Raji (cell line): Measurements from ENCODE around the gene TMEM258.

Source experiments
- POLR2A ChIP-seq: IDR thresholded peaks from 2 replicates; pipeline ENCODE4 v1.6.1; 2011; ENCODE audit warnings: low read depth, low read length, control low read depth; ENCODE audit not compliant: insufficient read depth

TMEM258 gene

GRCh38 chr11:61776561-61777075 is 15.8 kb downstream of the TMEM258 start:
- TF ChIP-seq POLR2A: no peak

DNA sequence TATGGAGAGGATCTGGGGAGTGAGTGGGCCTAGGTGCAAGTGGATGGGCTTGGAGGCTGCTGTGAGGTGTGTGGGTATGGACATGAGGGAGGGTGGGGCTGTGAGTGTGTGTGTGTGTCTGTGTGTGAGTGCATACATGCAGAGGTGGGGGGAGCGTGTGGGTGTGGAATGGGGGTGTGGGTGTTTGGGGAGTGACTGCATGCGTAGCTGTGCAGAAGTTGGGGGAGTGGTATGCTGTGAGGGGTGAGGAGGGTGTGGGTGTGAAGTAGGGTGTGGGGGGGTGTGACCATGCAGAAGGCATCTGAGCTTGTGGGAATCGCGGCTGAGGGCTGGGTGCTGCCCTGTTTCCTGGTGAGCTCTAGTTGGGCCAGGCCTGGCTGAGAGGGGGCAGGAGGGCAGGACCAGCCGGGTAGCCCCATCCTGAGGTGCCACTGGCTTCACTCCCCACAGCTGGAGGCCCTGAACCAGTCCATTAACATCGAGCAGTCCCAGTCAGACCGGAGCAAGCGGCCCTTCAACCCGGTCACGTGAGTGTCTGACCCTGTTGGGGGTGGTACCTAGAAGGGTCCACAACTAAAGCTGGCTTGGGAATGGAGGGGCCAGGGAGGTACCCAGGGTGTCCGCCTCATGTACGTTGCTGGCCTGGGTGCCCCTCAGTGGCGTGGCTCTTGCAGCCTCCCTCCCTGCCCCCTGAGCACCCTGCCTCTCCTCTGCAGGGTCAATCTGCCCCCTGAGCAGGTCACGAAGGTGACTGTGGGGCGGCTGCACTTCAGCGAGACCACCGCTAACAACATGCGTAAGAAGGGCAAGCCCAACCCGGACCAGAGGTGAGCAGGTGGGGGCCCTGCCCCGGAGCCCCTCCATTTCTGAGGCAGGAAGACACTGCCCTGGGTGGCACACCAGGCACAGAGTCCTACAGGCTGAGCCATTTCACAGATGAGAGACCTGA is 16.5 kb downstream of the TMEM258 start:
- no peak for TF ChIP-seq POLR2A

GRCh38 chr11:61775106-61775505 is 17.3 kb downstream of the TMEM258 start:
- no peak for TF ChIP-seq POLR2A

DNA sequence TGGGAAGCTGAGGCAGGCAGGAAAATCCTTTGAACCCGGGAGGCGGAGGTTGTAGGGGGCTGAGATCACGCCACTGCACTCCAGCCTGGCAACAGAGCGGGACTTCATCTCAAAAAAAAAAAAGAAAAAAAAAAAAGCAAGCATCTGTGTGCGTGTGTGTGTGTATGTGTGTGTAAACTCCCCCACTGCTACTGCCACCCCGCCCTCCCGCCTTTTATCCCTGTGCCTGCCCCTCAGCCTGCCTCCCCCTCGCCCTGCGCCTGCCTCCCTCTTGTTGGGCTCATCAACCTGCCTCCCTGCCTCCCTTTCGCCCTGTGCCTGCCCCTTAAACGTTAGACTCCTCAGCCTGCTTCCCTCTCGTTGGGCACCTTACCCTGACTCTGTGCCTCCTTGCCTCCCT is 18.0 kb downstream of the TMEM258 start:
- no peak for TF ChIP-seq POLR2A

GRCh38 chr11:61773809-61774208 is 18.6 kb downstream of the TMEM258 start:
- no peak for TF ChIP-seq POLR2A

DNA sequence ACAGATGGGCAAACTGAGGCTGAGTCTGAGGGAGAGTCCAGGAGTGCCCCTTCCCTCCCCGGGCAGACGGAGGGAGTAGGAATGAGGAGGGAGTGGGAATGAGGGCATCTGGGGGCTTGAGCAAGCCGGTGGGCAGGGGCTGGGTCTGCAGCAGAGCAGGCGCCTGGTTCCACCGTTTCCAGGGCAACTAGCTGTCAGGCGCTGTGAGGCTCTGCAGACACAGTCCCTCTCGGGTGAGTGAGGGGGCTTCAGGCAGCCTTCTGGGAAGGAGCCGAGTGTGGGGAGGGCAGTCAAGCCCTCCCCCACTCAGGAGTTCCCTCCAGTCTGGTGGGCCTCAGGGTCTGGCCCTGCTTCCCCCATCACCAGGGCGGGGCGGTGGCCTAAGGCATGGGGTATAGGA is 19.0 kb downstream of the TMEM258 start:
- no peak for TF ChIP-seq POLR2A

DNA sequence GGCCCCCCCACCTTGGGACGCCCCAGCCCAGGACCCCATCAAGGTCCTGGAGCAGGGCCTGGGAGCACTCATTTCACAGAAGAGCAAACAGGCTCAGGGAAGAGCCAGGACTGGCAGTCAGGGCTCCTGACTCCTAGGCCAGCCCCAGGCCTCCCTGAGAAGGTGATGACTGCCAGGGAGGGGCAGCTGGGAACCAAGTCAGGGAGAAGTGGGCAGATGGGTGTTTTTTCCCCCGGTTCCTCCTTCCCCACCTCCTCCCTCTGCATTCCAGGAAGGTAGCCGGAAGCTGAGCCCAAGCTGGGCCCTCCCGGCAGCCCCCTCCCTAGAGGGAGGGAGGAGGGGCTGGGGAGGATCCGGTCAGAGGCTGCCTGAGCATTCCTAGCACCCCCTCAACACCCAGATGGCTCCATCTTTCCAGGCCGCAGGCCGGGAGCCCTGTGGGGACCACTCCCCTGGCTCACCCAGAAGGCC is 20.4 kb downstream of the TMEM258 start:
- TF ChIP-seq POLR2A: no peak

DNA sequence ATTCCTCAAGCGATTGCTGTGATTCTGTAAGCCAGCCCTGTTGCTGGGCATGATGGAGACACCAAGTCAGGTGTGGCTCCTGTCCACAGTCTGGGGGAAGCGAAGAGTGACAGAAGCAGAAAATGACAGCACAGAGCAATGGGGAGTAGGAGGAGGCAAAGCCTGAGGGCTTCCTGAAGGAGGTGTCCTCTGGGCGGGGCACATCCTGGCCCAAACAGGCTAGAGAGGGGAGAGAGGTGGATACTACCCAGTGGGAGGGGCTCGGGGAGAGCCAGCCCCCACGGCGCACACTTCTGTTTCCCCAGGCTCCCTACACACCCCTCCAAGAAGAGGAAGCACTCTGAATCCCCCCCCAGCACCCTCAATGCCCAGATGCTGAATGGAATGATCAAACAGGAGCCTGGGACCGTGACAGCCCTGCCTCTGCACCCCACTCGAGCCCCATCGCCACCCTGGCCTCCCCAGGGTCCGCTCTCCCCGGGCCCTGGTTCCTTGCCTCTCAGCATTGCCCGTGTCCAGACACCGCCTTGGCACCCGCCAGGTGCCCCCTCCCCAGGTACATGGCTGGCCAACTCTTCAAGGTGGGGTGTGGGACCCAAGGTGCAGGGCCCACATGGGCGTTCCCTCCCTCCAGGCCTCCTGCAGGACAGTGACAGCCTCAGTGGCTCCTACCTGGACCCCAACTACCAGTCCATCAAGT is 21.1 kb downstream of the TMEM258 start:
- TF ChIP-seq POLR2A: no peak

- no peak for TF ChIP-seq POLR2A
Observed at GRCh38 chr11:61769946-61770683, 22.3 kb downstream of the TMEM258 start.

DNA sequence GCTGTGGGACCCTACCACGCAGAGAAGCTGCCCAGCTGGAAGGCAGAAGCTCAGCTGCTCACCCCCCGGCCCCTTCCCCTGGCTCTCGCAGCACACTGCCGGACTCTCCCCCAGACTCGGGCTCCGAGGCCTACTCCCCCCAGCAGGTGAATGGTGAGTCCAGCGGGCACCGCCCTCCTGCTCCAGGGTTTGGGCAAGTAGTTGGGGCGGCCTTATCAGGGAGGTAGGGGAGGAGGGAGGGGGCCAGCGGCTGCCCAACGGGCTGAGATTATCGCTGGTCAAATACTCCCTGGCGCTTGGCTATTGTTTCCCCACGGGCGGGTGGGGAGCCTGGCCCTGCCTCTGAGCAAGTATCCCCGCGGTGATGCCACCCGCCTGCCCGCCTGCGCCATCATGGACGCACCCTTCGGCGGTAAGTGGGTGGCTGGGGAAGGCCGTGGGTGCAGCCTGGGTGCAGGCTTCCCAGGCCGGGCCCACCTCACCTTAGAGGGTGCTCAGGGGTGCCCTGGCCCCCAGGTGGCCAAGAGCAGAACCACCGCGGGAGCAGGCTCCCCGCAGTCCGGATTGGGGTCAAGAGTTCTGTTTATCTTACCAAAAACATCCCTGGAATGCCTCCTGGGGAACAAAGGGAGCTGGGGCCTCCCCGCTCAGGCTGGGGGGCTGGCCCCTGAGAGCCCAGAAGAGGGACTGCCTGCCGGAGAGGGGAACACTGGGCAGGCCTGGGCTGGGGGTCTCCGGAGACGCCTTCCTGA is 23.1 kb downstream of the TMEM258 start:
- TF ChIP-seq POLR2A: no peak

- no peak for TF ChIP-seq POLR2A
Observed at GRCh38 chr11:61768376-61769076, 23.9 kb downstream of the TMEM258 start.

DNA sequence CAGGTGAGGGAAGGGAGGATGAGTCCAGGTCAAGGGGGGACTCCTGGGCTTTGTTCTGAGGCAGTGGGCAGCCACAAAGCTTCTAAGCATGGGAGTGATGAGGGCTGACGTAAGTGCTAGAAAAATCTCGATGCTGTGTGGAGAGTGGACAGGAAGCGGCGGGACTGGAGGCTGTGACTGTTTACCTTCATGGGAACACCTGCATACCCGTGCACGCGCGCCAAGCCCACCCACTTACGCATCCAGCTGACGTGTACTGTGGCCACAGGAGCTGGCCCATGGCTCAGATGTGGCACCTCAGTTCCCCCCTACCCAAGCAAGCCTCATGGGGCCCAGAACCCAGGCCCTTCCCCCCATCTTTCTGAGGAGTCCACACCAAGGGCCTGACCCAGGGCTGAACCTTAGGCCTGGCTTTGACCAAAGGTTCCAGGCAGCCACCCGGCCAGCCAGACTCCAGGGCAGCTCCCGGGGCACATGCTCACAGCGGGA is 26.0 kb downstream of the TMEM258 start:
- no peak for TF ChIP-seq POLR2A

DNA sequence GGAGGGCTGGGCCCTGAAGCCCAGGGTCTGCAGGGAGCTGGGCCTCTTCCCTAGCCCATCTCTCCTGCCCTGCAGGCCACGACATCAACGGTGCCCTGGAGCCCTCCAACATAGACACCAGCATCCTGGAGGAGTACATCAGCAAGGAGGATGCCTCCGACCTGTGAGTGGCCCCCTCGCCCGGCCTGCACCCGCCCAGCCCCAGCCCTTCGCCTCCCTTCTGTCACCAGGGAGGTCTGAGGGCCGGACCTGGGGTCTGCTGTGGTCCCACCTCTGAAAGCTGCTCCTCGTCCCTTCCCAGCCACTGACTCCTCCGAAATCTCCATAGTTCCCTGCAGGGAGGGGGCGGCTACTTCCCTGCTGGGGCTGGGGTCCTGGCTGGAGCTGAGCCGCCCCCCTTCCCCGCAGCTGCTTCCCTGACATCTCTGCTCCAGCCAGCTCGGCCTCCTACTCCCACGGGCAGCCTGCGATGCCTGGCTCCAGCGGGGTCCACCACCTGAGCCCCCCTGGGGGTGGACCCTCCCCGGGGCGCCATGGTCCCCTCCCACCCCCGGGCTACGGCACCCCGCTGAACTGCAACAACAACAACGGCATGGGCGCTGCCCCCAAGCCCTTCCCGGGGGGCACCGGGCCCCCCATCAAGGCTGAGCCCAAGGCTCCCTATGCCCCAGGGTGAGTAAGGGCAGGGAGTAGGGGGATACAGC is 26.7 kb downstream of the TMEM258 start:
- TF ChIP-seq POLR2A: no peak
